Loucy (cell line): ENCODE measurements around the gene DNAH8.

Experiments
- H2AFZ ChIP-seq: fragments of 200-600 bp; sonication (generic); 2 replicates; pipeline ENCODE4 v1.6.0; 2016; ENCODE audit warnings: antibody characterized with exemption, mild to moderate bottlenecking, low read length, moderate library complexity
- H3F3A ChIP-seq: fragments of 200-600 bp; 2 replicates; pipeline ENCODE4 v1.6.0; 2016; ENCODE audit warnings: antibody characterized with exemption, low read depth, mild to moderate bottlenecking
- H3K27me3 ChIP-seq: fragments of 200-600 bp; sonication (generic); 2 replicates; pipeline ENCODE4 v1.6.1; 2014; ENCODE audit warnings: low read length, mild to moderate bottlenecking; ENCODE audit not compliant: insufficient read depth, poor library complexity, severe bottlenecking
- H3K36me3 ChIP-seq: fragments of 200-600 bp; sonication (generic); 2 replicates; pipeline ENCODE4 v1.6.1; 2016; ENCODE audit warnings: low read length; ENCODE audit not compliant: insufficient read depth
- H3K4me1 ChIP-seq: fragments of 200-600 bp; sonication (generic); 2 replicates; pipeline ENCODE4 v1.5.1; 2014; ENCODE audit warnings: low read length, mild to moderate bottlenecking; ENCODE audit not compliant: insufficient read depth, poor library complexity, severe bottlenecking
- H3K4me2 ChIP-seq: fragments of 200-600 bp; sonication (generic); 2 replicates; pipeline ENCODE4 v1.6.0; 2014; ENCODE audit warnings: antibody characterized with exemption, low read length, low read depth, mild to moderate bottlenecking; ENCODE audit not compliant: poor library complexity, severe bottlenecking
- H3K4me3 ChIP-seq: fragments of 200-600 bp; sonication (generic); 2 replicates; pipeline ENCODE4 v1.5.1; 2014; ENCODE audit warnings: low read length, mild to moderate bottlenecking, mixed read lengths; ENCODE audit not compliant: poor library complexity, severe bottlenecking
- H3K79me2 ChIP-seq: fragments of 200-600 bp; sonication (generic); 2 replicates; pipeline ENCODE4 v1.6.1; 2014; ENCODE audit warnings: low read length; ENCODE audit not compliant: insufficient read depth
- H3K9ac ChIP-seq: fragments of 200-600 bp; sonication (generic); 2 replicates; pipeline ENCODE4 v1.6.0; 2014; ENCODE audit warnings: mild to moderate bottlenecking, low read depth, low read length, moderate library complexity; ENCODE audit not compliant: poor library complexity, severe bottlenecking
- H3K9me2 ChIP-seq: fragments of 200-600 bp; sonication (generic); replicated peaks from 2 replicates; pipeline ENCODE4 v1.6.1; 2016; ENCODE audit warnings: low read depth, low read length, mixed read lengths
- H3K9me3 ChIP-seq: fragments of 200-600 bp; sonication (generic); 2 replicates; pipeline ENCODE4 v1.6.1; 2014; ENCODE audit warnings: mild to moderate bottlenecking, antibody characterized with exemption, low read length, low read depth; ENCODE audit not compliant: insufficient read depth
- H4K20me1 ChIP-seq: fragments of 200-600 bp; sonication (generic); 2 replicates; pipeline ENCODE4 v1.6.0; 2014; ENCODE audit warnings: antibody characterized with exemption, low read length, mild to moderate bottlenecking; ENCODE audit not compliant: insufficient read depth, poor library complexity, severe bottlenecking
- EZH2phosphoT487 ChIP-seq: fragments of 200-600 bp; IDR thresholded peaks from 2 replicates; pipeline ENCODE4 v1.6.1; 2018; ENCODE audit warnings: antibody characterized with exemption, mild to moderate bottlenecking, moderate library complexity, borderline replicate concordance
- TF ChIP-seq, protein P1 (sequence below): fragments of 200-600 bp; sonication (generic); conservative IDR thresholded peaks from 2 replicates; pipeline ENCODE4 v1.5.1; 2014; ENCODE audit warnings: mild to moderate bottlenecking, antibody characterized with exemption, low read length

Gene DNAH8

GRCh38 chr6:38687043-38687353 is 28.1 kb upstream of the DNAH8 start:
- H3K9ac ChIP-seq: no peak overlapping the region
- no peak for TF ChIP-seq EZH2phosphoT487
- TF ChIP-seq, protein P1, sequence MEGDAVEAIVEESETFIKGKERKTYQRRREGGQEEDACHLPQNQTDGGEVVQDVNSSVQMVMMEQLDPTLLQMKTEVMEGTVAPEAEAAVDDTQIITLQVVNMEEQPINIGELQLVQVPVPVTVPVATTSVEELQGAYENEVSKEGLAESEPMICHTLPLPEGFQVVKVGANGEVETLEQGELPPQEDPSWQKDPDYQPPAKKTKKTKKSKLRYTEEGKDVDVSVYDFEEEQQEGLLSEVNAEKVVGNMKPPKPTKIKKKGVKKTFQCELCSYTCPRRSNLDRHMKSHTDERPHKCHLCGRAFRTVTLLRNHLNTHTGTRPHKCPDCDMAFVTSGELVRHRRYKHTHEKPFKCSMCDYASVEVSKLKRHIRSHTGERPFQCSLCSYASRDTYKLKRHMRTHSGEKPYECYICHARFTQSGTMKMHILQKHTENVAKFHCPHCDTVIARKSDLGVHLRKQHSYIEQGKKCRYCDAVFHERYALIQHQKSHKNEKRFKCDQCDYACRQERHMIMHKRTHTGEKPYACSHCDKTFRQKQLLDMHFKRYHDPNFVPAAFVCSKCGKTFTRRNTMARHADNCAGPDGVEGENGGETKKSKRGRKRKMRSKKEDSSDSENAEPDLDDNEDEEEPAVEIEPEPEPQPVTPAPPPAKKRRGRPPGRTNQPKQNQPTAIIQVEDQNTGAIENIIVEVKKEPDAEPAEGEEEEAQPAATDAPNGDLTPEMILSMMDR: no peak
- H2AFZ ChIP-seq: no peak overlapping the region
- H4K20me1 ChIP-seq: peaks cover 37% of the 10 kb centered on the region
- H3K4me2 ChIP-seq: no peak overlapping the region
- H3K4me1 ChIP-seq: peaks cover 6% of the 10 kb centered on the region
- H3K4me3 ChIP-seq: no peak overlapping the region
- peaks cover 40% of the 10 kb centered on the region for H3K79me2 ChIP-seq
- H3K36me3 ChIP-seq: peaks cover 30% of the 10 kb centered on the region
- no peaks in the 10 kb centered on the region for H3K27me3 ChIP-seq
- no peaks in the 10 kb centered on the region for H3F3A ChIP-seq
- H3K9me3 ChIP-seq: no peaks in the 10 kb centered on the region
- no peaks in the 10 kb centered on the region for H3K9me2 ChIP-seq

DNA sequence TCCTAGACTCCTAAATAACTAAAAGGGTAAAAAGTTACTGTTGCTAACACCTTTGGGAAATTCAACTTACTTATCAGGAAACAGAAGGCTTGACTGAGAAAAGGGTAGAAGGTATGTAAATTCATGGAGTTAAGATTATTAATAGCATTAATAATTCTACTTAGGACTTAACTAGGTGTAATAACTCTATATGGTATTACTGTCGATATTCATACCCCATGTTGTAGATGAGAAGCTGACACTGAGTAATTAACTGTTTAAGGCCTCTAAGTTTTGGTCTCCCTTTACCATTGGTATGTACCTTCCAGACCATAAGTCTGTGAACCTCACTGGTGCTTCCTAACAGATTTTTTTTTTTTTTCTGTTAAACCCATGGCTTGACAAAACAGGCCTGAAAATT is 27.6 kb upstream of the DNAH8 start:
- no peaks in the 10 kb centered on the region for H3K27me3 ChIP-seq
- no peak overlapping the region for H3K4me3 ChIP-seq
- H4K20me1 ChIP-seq: peaks cover 34% of the 10 kb centered on the region
- H3K79me2 ChIP-seq: peaks cover 46% of the 10 kb centered on the region
- no peaks in the 10 kb centered on the region for H3K9me3 ChIP-seq
- TF ChIP-seq, protein P1: no peak
- TF ChIP-seq EZH2phosphoT487: no peak
- peaks cover 6% of the 10 kb centered on the region for H3K4me1 ChIP-seq
- no peak overlapping the region for H3K9ac ChIP-seq
- no peak overlapping the region for H3K4me2 ChIP-seq
- H3K9me2 ChIP-seq: no peaks in the 10 kb centered on the region
- H3K36me3 ChIP-seq: peaks cover 24% of the 10 kb centered on the region
- H3F3A ChIP-seq: no peaks in the 10 kb centered on the region
- no peak overlapping the region for H2AFZ ChIP-seq

- H3K36me3 ChIP-seq: peaks cover 15% of the 10 kb centered on the region
- no peak overlapping the region for H3K9ac ChIP-seq
- H3K79me2 ChIP-seq: peaks cover 50% of the 10 kb centered on the region
- no peak overlapping the region for H3K4me3 ChIP-seq
- no peaks in the 10 kb centered on the region for H3K9me2 ChIP-seq
- no peaks in the 10 kb centered on the region for H3F3A ChIP-seq
- H2AFZ ChIP-seq: no peak overlapping the region
- TF ChIP-seq EZH2phosphoT487: no peak
- TF ChIP-seq, protein P1: 0 out of 2 replicates have a peak, but pooled peaks have one; percentile 30
- H3K27me3 ChIP-seq: no peaks in the 10 kb centered on the region
- H3K9me3 ChIP-seq: no peaks in the 10 kb centered on the region
- peaks cover 34% of the 10 kb centered on the region for H4K20me1 ChIP-seq
- H3K4me1 ChIP-seq: peaks cover 6% of the 10 kb centered on the region
- H3K4me2 ChIP-seq: no peak overlapping the region
These were observed 26.5 kb upstream of the DNAH8 start for GRCh38 chr6:38688579-38689087.
